Left ventricle myocardium inferior (tissue), 1 donor: ENCODE data around the gene PDGFB. TPM values are rescaled to one million over a fixed set of nuclear protein-coding genes. Genes with fewer than 3 reads are reported as not detected.

Source experiments
- DNase-seq: peaks from one replicate; pipeline ENCODE4 v3.0.0-alpha.2; 2020
- H3K27ac ChIP-seq: fragments of 200-600 bp; replicated peaks from 2 replicates; pipeline ENCODE4 v1.8.0; 2021
- H3K27me3 ChIP-seq: fragments of 200-600 bp; 2 replicates; pipeline ENCODE4 v1.8.0; 2021; ENCODE audit warnings: low read depth
- H3K36me3 ChIP-seq: fragments of 200-600 bp; 2 replicates; pipeline ENCODE4 v1.8.0; 2021
- H3K4me1 ChIP-seq: fragments of 200-600 bp; 2 replicates; pipeline ENCODE4 v1.8.0; 2021
- H3K4me3 ChIP-seq: fragments of 200-600 bp; 2 replicates; pipeline ENCODE4 v1.8.0; 2021; ENCODE audit warnings: mild to moderate bottlenecking, moderate library complexity
- H3K9me3 ChIP-seq: fragments of 200-600 bp; replicated peaks from 2 replicates; pipeline ENCODE4 v1.8.0; 2021
- intact Hi-C: fragments of 100-400 bp; cut with micrococcal nuclease; formaldehyde crosslinking; loops from one replicate; pipeline ENCODE4 v1.11.0; 2022
- total RNA-seq: library from RNA; stranded (reverse); fragmentation: NEBNext Ultra II Directional; extraction: Animal tissue kit (Norgen Biotek cat#: 25700); gene quantifications from one replicate; pipeline ENCODE4 v1.2.1, GENCODE V29; 2021
- TF ChIP-seq, protein P1 (sequence below): fragments of 200-600 bp; IDR thresholded peaks from 2 replicates; pipeline ENCODE4 v1.8.0; 2021; ENCODE audit warnings: antibody characterized with exemption, mild to moderate bottlenecking, borderline replicate concordance
- donor health status: DM: no; HTN: yes; CAD: no; lungs with severe emphysema.

Gene PDGFB
- total RNA-seq, 1 donor from 2014 or later: 17.2 TPM

DNA sequence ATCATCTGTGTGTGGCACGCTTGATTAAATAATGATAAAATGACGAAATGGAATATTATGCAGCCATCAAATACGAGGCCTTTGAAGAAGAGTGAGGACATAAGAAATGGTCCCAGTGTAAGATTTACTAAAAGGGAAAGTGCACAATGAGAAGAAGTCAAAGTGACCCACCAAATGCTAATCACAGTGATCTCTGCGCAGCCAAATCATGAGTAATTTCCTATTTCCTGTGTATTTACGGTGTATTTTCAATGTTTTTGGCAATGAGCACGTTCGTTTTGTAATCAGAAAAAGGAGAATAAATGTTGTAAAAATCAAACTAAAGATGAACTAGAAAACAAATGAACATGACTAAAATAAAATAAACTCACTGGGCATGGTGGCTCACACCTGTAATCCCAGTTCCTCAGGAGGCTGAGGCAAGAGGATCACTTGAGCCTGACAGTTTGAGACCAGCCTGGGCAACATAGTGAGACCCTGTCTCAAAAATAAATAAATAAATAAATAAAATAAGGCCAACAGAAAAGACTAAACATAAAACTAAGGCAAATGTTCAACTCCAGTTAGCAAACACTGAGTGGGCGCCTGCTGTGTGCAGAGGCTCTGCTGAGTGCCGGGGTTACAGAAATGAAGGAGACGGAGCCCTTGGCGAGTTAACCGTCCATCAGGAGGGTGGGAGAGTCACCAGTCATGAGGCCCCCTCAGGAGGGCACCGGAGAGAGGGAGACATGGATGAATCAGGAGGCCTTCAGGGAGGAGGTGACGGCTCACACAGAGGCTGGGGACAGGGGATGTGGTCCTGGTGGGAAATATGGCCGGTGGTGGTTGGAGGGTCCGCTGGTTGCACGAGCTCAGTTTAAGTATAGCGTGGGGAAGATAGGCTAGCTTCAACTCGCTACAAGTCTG is 66.3 kb downstream of the PDGFB start:
- peaks cover 61% of the 10 kb centered on the region for H3K4me1 ChIP-seq

DNA sequence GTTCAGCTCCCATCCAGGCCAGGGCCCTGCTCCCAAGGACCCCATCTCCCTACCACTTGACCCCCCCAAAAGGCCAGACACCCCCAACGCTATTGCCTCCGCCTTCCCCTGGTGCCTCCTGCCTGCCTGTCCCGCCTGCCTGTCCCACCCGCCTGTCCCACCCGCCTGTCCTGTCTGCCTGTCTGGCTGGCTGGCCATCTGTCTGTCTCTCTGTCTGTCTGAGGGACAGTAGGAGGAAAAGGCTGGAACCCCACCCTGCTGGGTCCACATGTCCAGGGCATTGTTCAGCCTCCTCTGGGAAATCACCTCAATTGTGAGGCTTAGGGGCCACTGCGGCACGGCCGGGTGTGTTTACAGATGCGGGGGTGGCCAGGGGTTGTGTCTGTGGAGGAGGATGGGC is 67.0 kb downstream of the PDGFB start:
- intact Hi-C loops: loop anchor here (10.0 kb wide), 1 partner anchor 57 kb away; no protein-coding TSS in a partner anchor

More for the DNA sequence above, 66.3 kb downstream of the PDGFB start:
- intact Hi-C loops: loop anchor here (10.0 kb wide), 1 partner anchor 56 kb away; no protein-coding TSS in a partner anchor
- TF ChIP-seq, protein P1, sequence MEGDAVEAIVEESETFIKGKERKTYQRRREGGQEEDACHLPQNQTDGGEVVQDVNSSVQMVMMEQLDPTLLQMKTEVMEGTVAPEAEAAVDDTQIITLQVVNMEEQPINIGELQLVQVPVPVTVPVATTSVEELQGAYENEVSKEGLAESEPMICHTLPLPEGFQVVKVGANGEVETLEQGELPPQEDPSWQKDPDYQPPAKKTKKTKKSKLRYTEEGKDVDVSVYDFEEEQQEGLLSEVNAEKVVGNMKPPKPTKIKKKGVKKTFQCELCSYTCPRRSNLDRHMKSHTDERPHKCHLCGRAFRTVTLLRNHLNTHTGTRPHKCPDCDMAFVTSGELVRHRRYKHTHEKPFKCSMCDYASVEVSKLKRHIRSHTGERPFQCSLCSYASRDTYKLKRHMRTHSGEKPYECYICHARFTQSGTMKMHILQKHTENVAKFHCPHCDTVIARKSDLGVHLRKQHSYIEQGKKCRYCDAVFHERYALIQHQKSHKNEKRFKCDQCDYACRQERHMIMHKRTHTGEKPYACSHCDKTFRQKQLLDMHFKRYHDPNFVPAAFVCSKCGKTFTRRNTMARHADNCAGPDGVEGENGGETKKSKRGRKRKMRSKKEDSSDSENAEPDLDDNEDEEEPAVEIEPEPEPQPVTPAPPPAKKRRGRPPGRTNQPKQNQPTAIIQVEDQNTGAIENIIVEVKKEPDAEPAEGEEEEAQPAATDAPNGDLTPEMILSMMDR: no peak
- Histone ChIP-seq H3K36me3 (no peaks in the 10 kb centered on the region), H3K9me3 (peaks cover 10% of the 10 kb centered on the region), H3K27ac (peak overlapping the region; percentile 88), H3K4me3 (no peak overlapping the region), H3K27me3 (no peaks in the 10 kb centered on the region)
- no peak for DNase-seq

DNA sequence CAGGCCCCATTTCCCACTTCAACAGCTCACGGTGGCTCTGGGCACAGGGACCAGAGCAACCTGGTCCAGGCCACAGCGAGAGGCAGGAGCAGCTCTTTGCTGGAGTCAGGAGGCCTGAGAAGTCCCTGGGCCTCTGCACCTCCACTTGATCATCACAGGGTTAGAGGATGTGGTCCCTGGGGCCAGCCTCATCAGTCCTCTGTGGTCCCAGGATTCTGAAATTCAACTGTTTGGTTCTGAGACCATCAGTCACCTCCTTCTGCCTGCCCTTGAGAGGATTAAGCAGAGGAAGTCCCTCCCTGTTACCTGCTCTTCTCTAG is 67.4 kb downstream of the PDGFB start:
- H3K27ac ChIP-seq: peak overlapping the region; percentile 88
- intact Hi-C loops: loop anchor here (10.0 kb wide), 1 partner anchor 57 kb away; no protein-coding TSS in a partner anchor

More for the DNA sequence above, 67.0 kb downstream of the PDGFB start:
- H3K36me3 ChIP-seq: no peaks in the 10 kb centered on the region
- H3K4me1 ChIP-seq: peaks cover 66% of the 10 kb centered on the region
- no peaks in the 10 kb centered on the region for H3K27me3 ChIP-seq
- TF ChIP-seq, protein P1: no peak
- H3K4me3 ChIP-seq: no peak overlapping the region
- H3K9me3 ChIP-seq: peaks cover 10% of the 10 kb centered on the region
- peak overlapping the region; percentile 88 for H3K27ac ChIP-seq
- peak; percentile 58 for DNase-seq

DNA sequence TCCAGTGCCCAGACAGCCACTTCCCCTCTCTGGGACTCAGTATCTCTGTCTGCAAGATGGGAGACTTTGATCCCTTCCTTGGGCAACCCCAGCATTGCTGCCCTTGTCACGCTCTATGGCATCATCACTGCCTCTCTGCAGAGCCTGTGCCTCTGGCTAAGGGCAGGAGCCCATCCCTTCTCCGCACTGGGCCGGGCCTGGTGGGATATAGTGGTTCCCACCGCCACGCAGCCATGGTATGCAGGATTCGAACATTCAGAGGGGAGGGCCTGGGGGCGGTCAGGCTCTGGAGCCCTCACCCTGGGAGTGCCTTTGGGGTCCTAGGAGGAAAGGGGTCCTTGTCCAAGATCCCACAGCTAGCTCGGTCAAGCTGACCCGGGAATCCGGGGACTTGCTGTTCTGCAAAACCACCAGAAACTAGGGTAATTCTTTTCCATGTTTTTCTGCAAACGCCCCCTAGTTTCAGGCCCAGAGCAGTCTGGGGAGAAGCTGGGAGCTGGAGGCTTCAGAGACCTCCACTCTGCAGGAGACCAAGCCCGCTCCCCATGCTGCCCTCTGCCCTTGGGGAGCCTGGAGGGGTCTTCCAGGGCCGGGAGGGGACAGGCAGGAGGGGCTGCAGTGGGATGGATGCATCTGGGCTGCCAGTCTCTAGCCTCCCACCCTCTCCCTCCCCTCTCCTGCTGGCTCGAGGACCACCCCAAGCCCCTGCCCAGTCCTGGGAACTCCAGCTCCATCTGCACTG is 67.9 kb downstream of the PDGFB start:
- H3K27ac ChIP-seq: peak overlapping the region; percentile 88
- H3K4me1 ChIP-seq: peaks cover 74% of the 10 kb centered on the region
- H3K27me3 ChIP-seq: no peaks in the 10 kb centered on the region
- peaks cover 6% of the 10 kb centered on the region for H3K9me3 ChIP-seq
- H3K4me3 ChIP-seq: no peak overlapping the region
- DNase-seq: no peak
- H3K36me3 ChIP-seq: no peaks in the 10 kb centered on the region
- intact Hi-C loops: loop anchor here (10.0 kb wide), 1 partner anchor 58 kb away; no protein-coding TSS in a partner anchor
- TF ChIP-seq, protein P1: no peak

More for the DNA sequence above, 67.4 kb downstream of the PDGFB start:
- H3K4me3 ChIP-seq: no peak overlapping the region
- H3K36me3 ChIP-seq: no peaks in the 10 kb centered on the region
- TF ChIP-seq, protein P1: no peak
- H3K27me3 ChIP-seq: no peaks in the 10 kb centered on the region
- DNase-seq: no peak
- peaks cover 10% of the 10 kb centered on the region for H3K9me3 ChIP-seq
- H3K4me1 ChIP-seq: peaks cover 69% of the 10 kb centered on the region

DNA sequence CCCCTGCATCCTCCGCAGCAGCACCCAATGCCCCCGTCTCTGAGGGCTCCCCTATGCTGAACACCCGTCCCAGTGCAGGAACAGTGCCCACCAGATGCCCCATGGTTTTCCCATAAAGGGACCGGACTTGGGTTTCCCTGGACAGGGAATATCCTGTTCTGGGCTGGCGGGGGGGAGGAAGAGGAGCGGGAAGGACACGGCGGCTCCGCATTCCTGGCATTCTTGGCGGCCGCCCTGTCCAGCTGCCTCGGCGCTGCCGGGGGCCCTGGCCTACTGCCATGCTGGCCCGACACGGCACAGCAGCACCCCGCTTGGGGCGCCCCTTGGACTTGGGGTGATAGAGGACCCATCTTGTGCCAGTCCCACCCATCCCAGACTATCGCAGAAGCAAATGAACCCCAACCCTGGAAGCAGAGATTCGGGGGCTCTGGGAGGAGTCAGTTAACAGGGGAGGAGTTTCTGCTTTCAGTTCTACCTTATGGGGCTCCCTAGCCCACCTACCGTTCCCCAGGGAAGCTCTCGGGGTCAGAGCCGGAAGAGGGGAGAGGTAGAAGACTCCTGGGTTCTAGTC is 68.6 kb downstream of the PDGFB start:
- TF ChIP-seq, protein P1: no peak
- no peaks in the 10 kb centered on the region for H3K36me3 ChIP-seq
- peak overlapping the region; percentile 88 for H3K27ac ChIP-seq
- H3K9me3 ChIP-seq: no peaks in the 10 kb centered on the region
- H3K4me1 ChIP-seq: peaks cover 80% of the 10 kb centered on the region
- peak overlapping the region; percentile 29 for H3K4me3 ChIP-seq
- intact Hi-C loops: loop anchor here (10.0 kb wide), 1 partner anchor 59 kb away; no protein-coding TSS in a partner anchor
- DNase-seq: peak; percentile 77
- H3K27me3 ChIP-seq: no peaks in the 10 kb centered on the region
